Stimulated activated CD8-positive, alpha-beta memory T cell treated with anti-CD3 and anti-CD28 coated beads, Interleukin-7, amount 100 ng/mL, for 1 hour (primary cell): ENCODE results near the gene PTPN21.
A peak's percentile ranks its signal among the peaks of the same experiment; 100 is the strongest.

Experiments used
- DNase-seq, 2 donors: peaks; one replicate each; pipeline ENCODE4 v3.0.0-alpha.2; 2020; ENCODE audit warnings: low read depth in 2 of 2

The PTPN21 gene

GRCh38 chr14:88554457-88555286 is at the start of gene PTPN21:
Gene PTPN21, minus strand, starts transcription at chr14:88555007. Its CDS starts 4,590 bp downstream, at chr14:88550417.
- no peak for DNase-seq

DNA sequence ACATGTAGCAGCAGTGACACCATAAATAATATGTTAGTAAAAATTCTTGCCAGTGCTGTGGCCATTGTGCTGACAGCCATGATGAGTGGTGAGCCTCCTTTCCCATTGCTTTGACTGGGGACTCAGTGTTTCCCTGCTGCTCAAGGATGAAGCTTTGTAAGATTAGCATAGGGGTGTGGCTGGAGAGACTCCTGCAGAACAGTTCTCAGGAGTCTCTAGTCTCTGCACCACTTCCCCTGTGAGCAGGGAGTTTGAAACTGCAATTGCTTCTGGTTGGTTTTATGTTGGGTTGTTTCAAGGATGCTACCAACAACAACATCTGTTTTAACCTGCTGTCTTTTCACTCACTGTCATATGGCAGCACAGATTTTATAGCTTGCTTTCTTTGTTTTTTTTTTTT is 49.4 kb upstream of the PTPN21 start:
- no peak for DNase-seq

GRCh38 chr14:88599761-88600439 is 45.1 kb upstream of the PTPN21 start:
- no peak for DNase-seq

GRCh38 chr14:88599326-88599725 is 44.5 kb upstream of the PTPN21 start:
- no peak for DNase-seq

GRCh38 chr14:88598097-88598675 is 43.4 kb upstream of the PTPN21 start:
- no peak for DNase-seq

GRCh38 chr14:88597601-88598000 is 42.8 kb upstream of the PTPN21 start:
- no peak for DNase-seq

- DNase-seq, result no peak
Observed at GRCh38 chr14:88597038-88597437, 42.2 kb upstream of the PTPN21 start.

DNA sequence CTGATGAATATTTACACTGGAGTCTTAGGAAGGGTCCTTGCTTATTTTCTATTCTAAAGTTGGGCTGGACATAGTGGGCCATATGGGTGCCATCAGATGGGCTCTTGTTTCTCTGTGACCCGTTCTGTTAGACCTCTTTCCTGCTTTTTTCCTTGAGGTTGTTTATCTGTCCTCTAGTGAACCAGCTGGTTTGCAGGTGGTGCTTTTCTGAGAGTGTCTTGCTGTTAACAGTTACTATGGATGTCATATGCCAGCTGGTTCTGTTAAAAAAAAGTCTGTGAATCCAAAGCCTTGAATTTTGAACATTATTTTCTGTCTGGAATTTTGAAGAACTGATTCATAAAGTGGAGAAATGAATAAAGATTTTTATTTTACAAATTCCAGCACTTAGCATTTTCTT is 37.2 kb upstream of the PTPN21 start:
- no peak for DNase-seq

DNA sequence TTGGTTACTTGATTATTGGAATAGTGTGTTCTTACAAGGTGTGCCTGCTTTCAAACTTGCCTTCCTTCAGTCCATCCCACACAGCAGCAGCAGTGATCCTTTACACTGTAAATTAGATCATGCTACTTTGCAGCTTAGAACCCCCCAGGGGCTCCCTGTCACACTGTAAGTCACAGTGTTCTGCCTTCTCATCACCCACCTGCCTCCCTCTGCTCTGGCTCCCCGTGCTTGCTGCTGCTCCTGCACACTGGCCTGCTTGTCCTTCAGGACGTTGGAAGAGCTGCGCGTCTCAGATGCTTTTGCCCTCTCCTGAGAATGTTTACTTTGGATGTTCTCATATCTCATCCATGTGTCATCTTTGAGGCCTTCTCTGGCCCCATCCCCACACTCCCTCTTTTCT is 35.4 kb upstream of the PTPN21 start:
- DNase-seq, result no peak

DNA sequence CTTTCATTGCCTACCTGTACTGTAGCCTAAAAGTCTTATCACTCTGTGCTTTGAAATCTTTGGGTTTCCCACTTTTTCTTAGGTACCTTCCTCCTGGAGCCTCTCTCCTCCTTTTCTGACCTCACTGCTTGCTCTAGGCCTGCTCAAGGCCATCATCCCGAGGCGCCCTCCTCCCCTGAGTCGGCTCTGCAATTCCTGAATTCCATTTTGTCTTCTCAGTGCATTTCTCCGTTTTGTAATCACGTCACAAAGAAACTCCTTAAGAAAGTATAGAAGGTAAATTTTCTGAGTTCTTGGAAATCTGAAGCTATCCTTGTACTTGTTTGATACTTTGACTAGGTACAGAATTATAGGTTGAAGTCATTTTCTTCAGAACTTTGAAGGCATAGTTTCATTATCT is 33.3 kb upstream of the PTPN21 start:
- DNase-seq, result no peak

- no peak for DNase-seq
Observed at GRCh38 chr14:88584451-88584850, 29.6 kb upstream of the PTPN21 start.

DNA sequence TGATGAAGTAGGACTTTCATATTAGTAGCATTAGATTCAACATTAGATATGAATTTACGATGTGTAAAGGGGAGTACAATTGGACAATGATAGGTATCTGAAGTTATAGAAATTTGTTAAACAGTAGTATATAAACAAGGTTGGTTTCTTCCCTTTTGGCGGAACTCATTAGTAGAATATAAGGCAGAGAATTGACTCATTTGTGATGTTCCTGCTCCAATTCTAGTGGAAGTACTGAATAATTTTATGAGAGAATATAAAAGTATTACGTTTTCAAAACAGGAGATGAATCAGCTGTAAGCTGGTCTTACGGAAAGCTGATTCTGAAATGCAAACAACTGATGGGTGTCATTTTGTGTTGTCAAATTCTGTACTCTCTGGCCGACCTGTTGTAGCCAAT is 21.4 kb upstream of the PTPN21 start:
- no peak for DNase-seq

GRCh38 chr14:88572117-88572516 is 17.3 kb upstream of the PTPN21 start:
- no peak for DNase-seq

DNA sequence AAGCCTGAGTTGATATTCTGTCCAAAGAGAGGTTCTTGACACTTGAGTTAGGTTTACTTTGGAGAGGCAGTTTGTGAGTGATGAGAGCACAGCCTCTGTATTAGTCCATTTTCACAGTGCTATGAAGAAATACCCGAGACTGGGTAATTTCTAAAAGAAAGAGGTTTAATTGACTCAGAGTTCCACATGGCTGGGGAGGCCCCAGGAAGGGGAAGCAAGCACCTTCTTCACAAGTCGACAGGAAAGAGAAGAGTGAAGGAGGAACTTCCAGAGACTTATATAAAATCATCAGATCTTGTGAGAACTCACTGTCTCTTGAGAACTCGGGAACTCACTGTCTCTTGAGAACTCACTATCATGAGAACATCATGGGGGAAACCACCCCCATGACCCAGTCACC is 13.4 kb upstream of the PTPN21 start:
- no peak for DNase-seq

DNA sequence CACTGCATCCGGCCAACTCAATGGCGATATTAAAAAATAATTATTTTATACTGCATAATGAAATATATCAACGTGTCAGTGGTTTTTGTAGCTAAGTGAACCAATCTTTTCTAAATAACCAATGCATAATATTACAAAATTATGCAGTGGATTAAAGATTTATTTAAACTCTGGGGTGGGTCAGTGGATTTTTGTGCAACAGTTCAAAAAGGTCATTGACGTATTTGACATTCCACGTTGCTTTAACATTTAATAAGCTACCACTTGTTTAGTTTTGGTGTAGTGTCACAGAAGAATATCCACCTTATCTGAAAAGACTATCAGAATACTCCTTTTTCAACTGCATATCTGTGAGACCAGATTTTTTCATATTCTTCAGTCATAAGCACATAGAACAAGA is 10.6 kb upstream of the PTPN21 start:
- DNase-seq, result no peak

GRCh38 chr14:88563845-88564244 is 9.0 kb upstream of the PTPN21 start:
- no peak for DNase-seq

DNA sequence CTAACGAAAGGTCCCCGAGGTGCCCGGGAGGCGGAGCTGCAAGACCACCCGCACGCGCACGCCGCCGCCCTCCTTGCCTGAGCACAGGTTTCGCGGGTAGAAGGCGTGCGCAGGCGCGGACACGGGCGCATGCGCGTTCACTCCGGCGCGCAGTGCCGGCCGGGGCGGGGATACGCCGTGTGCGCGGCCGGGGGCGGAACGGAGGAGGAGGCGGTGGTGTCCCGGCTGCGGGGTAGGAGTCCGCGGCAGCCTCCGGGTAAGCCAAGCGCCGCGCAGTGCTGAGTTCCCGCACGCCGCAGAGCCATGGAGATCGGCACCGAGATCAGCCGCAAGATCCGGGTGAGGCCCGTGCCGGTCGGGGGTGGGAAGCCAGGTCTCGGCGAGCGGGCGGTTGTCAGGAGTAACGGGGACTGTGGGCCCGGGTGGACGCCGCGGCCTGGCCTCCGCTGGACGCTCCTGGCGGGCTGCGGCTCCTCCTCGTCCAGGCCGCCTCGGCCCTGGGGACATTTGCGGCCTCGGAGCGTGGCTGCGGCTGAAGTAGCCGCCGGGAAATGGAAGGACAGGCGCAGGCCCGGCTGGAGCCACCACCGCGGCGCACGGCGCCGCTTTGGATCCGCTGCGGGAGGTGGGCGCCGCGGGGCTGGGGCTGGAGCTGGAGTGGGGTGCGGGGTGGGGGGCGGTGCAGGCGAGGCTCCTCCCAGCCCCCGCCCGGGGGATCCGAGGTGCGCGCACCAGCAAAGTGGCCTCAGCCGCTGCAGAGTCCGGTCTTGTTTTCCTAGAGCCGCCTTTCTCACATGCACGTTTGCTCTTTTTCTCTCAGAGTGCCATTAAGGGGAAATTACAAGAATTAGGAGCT is 8.3 kb upstream of the PTPN21 start, which contains the start of gene ZC3H14:
ZC3H14 (plus strand) TSS at position 207 of the 856 bp plus-strand sequence; CDS start at position 304, 97 bp downstream.
- DNase-seq, result peak; percentile 73 to 74

GRCh38 chr14:88562532-88562830 is 7.7 kb upstream of the PTPN21 start:
- no peak for DNase-seq

DNA sequence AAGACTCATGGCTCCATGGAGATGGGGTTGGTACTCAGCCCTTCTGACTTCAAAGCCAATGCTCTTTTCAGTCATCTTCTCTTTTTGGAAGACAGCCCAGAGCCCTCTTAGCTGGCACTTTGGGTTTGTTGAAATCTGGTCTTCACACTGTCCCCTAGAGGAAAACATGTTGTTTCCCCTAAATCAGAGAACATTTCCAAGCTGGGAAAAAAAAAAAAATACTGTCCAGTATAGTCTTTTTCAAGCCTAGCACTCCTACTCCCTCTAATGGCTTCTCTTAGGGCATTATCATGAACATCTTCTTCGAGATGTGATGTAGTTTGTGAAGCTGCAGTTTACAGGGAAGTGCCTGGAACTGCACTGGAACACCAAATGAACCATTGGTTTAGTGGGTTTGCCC is 5.0 kb upstream of the PTPN21 start:
- DNase-seq, result no peak

DNA sequence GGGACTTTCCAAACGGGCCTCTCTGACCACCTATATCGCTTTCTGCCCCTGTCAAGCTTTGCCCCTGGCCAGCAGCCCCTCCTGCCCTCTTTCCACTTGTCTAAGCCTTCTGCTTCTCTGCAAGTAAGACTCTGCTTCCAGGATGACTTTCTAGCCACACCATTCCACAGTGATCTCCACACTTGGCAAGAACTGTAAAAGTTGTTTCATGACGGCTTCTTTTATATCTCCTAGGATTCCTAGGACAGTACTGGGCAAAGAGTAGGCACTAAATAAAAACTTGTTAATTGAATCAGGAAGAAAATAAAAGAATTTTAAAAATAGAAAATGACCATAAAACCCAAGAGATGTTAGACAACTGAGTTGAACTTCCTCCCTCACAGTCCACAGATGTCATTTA is 1.8 kb upstream of the PTPN21 start:
- DNase-seq, result no peak

DNA sequence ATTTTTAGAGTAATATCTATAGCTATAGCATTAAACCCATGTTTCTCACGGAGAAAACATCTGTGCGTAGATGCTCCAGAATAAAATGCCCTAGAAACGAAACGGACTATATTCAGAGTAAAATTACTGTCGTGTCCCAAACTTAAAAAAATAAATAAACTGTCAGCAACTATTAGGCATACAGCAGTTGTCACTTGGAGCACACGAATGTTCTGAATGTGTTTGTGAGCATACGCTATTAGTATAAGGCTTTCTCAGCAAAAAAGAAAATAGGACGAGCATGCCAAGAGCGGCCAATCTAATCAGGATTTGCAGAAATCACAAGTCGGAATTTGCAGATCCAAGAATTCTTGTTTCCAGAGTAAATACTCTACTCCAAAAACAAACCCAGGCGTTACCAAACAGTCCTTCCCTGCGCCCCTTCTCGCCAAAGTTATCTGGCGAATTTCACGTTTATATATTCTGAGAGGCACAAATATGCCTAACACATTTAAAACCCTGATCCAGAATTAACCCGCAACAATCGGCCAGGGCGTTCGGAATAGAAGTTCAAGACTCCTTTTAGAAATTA is 836 bp downstream of the PTPN21 start:
- DNase-seq, result no peak

- DNase-seq, result no peak
Observed at GRCh38 chr14:88552876-88553275, 1.9 kb downstream of the PTPN21 start.
